Measurements from ENCODE around the gene GLYR1.

GLYR1 gene

GRCh38 chr16:4795828-4796572 lies 51.1 kb downstream of the GLYR1 start:
- Histone ChIP-seq H2AFZ (ENCODE audit: low read length) (no peak overlapping the region), H3K27ac (ENCODE audit: low read depth, low read length, poor library complexity, severe bottlenecking) (no peak overlapping the region), H3K9ac (ENCODE audit: low read length) (no peak overlapping the region; the same call in 1 of the 2 replicates)

GRCh38 chr16:4795181-4795827 lies 51.8 kb downstream of the GLYR1 start, which contains the start of gene SMIM22:
TSS of gene SMIM22 (plus strand) at chr16:4795369. CDS start at chr16:4795735, 366 bp downstream.
- Histone ChIP-seq H2AFZ (ENCODE audit: low read length) (no peak within 1 kb of the TSS), H3F3A (ENCODE audit: insufficient read depth, low read length) (no peaks in the 10 kb centered on the region), H3K36me3 (ENCODE audit: insufficient read depth, low read length) (no peaks in the 10 kb centered on the region), H3K9me2 (ENCODE audit: low read depth, low read length) (no peaks in the 10 kb centered on the region), H3K27ac (ENCODE audit: low read depth, low read length, poor library complexity, severe bottlenecking) (no peak within 1 kb of the TSS), H3K79me2 (ENCODE audit: insufficient read depth, low read length) (no peaks in the 10 kb centered on the region), H3K9me3 (ENCODE audit: low read length) (no peaks in the 10 kb centered on the region), H3K4me3 (ENCODE audit: low read depth, low read length, poor library complexity, severe bottlenecking) (peak within 1 kb of the TSS; percentile 48), H4K20me1 (ENCODE audit: insufficient read depth, low read length) (no peaks in the 10 kb centered on the region), H3K9ac (ENCODE audit: low read length) (no peak within 1 kb of the TSS; the same call in 1 of the 2 replicates), H3K4me1 (ENCODE audit: insufficient read depth, low read length, severe bottlenecking) (no peaks in the 10 kb centered on the region), H3K4me2 (ENCODE audit: low read length) (peak within 1 kb of the TSS; percentile 45; the same call in 1 of the 2 replicates), H3K27me3 (ENCODE audit: insufficient read depth, low read length) (peaks cover 3% of the 10 kb centered on the region; the same call in 1 of the 2 replicates)
- no peak for TF ChIP-seq CTCF (IDR thresholded peaks at IDR 0.05; ENCODE audit: low read length)
- no peak for TF ChIP-seq EZH2 (IDR thresholded peaks at IDR 0.05; ENCODE audit: borderline replicate concordance, low read length)

More at GRCh38 chr16:4795828-4796572, 51.1 kb downstream of the GLYR1 start:
- H3K79me2 ChIP-seq (ENCODE audit: insufficient read depth, low read length), result no peaks in the 10 kb centered on the region
- no peaks in the 10 kb centered on the region for H3F3A ChIP-seq (ENCODE audit: insufficient read depth, low read length)
- peak overlapping the region; percentile 45; the same call in 1 of the 2 replicates for H3K4me2 ChIP-seq (ENCODE audit: low read length)
- peaks cover 3% of the 10 kb centered on the region; the same call in 1 of the 2 replicates for H3K27me3 ChIP-seq (ENCODE audit: insufficient read depth, low read length)
- no peaks in the 10 kb centered on the region for H3K4me1 ChIP-seq (ENCODE audit: insufficient read depth, low read length, severe bottlenecking)
- no peaks in the 10 kb centered on the region for H3K9me2 ChIP-seq (ENCODE audit: low read depth, low read length)
- no peaks in the 10 kb centered on the region for H4K20me1 ChIP-seq (ENCODE audit: insufficient read depth, low read length)
- H3K36me3 ChIP-seq (ENCODE audit: insufficient read depth, low read length), result no peaks in the 10 kb centered on the region
- no peak for TF ChIP-seq EZH2 (IDR thresholded peaks at IDR 0.05; ENCODE audit: borderline replicate concordance, low read length)
- no peak for TF ChIP-seq CTCF (IDR thresholded peaks at IDR 0.05; ENCODE audit: low read length)
- H3K9me3 ChIP-seq (ENCODE audit: low read length), result no peaks in the 10 kb centered on the region
- H3K4me3 ChIP-seq (ENCODE audit: low read depth, low read length, poor library complexity, severe bottlenecking), result peak overlapping the region; percentile 48

- no peak for TF ChIP-seq CTCF (IDR thresholded peaks at IDR 0.05; ENCODE audit: low read length)
- TF ChIP-seq EZH2 (IDR thresholded peaks at IDR 0.05; ENCODE audit: borderline replicate concordance, low read length), result no peak
- Histone ChIP-seq H3F3A (ENCODE audit: insufficient read depth, low read length) (no peaks in the 10 kb centered on the region), H3K4me1 (ENCODE audit: insufficient read depth, low read length, severe bottlenecking) (peaks cover 3% of the 10 kb centered on the region), H3K4me2 (ENCODE audit: low read length) (no peak overlapping the region), H3K4me3 (ENCODE audit: low read depth, low read length, poor library complexity, severe bottlenecking) (no peak overlapping the region), H3K9ac (ENCODE audit: low read length) (no peak overlapping the region), H3K36me3 (ENCODE audit: insufficient read depth, low read length) (no peaks in the 10 kb centered on the region), H3K27ac (ENCODE audit: low read depth, low read length, poor library complexity, severe bottlenecking) (no peak overlapping the region), H4K20me1 (ENCODE audit: insufficient read depth, low read length) (no peaks in the 10 kb centered on the region), H3K79me2 (ENCODE audit: insufficient read depth, low read length) (no peaks in the 10 kb centered on the region), H3K9me3 (ENCODE audit: low read length) (no peaks in the 10 kb centered on the region), H3K9me2 (ENCODE audit: low read depth, low read length) (no peaks in the 10 kb centered on the region), H3K27me3 (ENCODE audit: insufficient read depth, low read length) (peaks cover 3% of the 10 kb centered on the region; the same call in 1 of the 2 replicates), H2AFZ (ENCODE audit: low read length) (no peak overlapping the region)
Observed at GRCh38 chr16:4792951-4793513, 54.1 kb downstream of the GLYR1 start.

All from OCI-LY1 (cell line).